Measurements from ENCODE around the gene TBC1D22A.

Gene TBC1D22A

GRCh38 chr22:46907241-46908215 is 145.1 kb downstream of the TBC1D22A start:
- no peak for DNase-seq (ENCODE audit: low read depth in 2 of 2)

- no peak for DNase-seq (ENCODE audit: low read depth in 2 of 2)
Measured at GRCh38 chr22:46908641-46909107, 146.2 kb downstream of the TBC1D22A start.

- DNase-seq (ENCODE audit: low read depth in 2 of 2), result no peak
Measured at GRCh38 chr22:46909237-46910030, 147.0 kb downstream of the TBC1D22A start.

GRCh38 chr22:46910624-46911023 is 148.2 kb downstream of the TBC1D22A start:
- DNase-seq (ENCODE audit: low read depth in 2 of 2), result no peak

- no peak for DNase-seq (ENCODE audit: low read depth in 2 of 2)
Measured at GRCh38 chr22:46911346-46911745, 148.9 kb downstream of the TBC1D22A start.

DNA sequence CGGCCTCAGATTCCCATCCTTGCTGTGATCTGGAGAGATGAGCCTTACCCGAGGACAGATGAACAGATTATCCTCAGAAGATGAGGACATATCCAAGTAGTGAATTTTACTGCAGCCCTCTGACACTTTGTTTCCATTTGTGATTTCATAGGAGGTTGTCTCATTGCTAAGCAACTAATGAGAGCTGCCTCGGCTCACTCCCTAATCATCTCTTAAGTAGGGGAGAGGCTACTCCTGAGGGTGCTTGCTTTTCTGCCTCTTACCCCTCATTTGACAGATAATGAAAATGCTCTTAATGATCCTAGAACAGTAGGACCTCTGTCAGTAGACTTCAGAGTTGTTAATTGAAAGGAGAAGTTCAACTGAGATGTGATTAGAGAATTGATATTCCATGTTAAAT is 150.9 kb downstream of the TBC1D22A start:
- no peak for DNase-seq (ENCODE audit: low read depth in 2 of 2)

GRCh38 chr22:46914481-46914880 is 152.0 kb downstream of the TBC1D22A start:
- DNase-seq (ENCODE audit: low read depth in 2 of 2), result no peak

DNA sequence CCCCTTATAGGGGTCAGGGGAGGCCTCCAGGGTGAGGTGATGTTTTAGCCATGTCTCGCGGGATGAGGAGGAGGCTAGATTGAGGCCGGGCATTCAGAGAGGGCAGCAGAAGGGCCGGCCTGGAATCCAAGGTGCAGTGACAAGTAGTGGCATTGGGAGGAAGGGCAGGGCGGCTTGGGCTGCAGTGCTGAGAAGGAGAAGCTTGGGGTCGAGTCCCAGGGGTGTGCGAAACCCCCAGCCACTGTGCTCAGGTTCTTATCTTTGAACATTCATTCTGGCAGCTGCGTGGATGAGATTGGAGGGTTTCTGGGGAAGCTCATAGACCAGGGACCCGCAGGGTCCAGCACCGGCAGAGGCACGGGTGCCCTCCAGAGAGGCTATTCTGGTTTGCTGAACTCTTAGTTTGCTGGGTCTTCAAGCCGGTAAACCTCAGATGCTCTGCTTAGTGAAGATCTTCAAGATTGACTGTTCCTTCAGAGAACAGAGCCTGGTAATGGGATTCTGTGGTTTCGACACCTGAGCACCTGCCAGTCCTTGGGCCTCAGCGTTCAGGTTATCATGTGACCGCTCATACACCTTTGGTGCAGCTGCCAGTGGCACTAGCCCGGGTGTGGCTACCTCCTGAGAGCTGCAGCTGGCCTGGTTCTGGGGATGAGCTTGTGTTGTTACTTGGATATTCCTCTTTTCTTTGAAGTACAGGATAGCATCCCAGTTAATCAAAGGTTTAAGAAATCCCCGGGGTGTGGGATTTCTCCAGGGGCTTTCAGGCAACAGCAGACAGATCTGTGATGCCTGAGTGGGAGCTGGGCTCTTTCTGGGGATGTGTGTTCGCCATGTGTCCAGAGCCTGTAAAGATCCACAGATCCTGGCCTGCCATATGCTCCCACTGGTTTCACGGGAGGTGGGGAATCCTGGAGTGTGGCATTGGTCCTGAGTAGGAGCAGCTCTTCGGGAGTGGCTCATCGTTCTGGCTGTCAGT is 152.8 kb downstream of the TBC1D22A start:
- DNase-seq (ENCODE audit: low read depth in 2 of 2), result no peak

GRCh38 chr22:46915950-46916730 is 153.7 kb downstream of the TBC1D22A start:
- no peak for DNase-seq (ENCODE audit: low read depth in 2 of 2)

DNA sequence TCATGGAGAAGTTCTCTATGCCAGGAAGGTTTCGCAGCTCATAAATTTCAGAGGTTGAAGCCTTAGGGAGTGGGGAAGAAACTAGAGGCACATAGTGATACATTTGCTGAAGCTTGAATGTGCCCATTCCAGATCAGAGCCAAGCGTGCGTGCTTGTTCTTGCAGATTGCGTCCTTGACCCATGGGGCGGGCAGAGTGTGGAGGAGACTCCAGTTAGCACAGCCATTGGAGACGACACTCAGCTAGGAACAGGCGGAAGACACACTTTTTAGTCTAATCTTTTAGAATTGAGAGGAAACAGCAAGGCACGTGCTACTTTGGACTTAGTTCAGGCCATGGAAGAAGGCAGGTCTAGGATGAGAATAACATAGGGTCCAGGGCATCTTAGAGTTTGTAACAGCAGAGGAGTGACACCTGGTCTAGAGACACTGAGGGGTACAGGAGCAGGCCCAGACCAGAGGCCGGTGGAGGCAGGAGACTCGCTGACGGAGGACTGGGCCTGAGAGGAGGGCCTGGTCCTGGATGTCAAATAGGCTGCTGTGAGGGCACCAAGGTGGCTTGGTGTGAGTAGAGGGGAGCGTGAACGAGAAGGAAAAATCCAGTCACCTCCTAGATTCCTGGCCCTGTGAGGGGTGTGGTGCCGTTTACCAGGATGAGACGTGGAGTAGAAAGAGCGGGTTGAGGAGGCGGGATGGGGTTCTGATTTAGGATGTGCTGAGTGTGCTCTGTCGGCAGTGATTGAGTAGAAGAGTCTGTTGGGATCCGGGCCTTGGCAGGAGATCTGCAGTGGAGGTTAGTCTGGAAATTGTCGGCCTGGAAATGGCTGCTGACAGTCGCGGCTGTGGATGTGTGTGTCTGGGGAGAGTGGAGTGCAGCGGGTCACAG is 154.7 kb downstream of the TBC1D22A start:
- no peak for DNase-seq (ENCODE audit: low read depth in 2 of 2)

GRCh38 chr22:46917771-46918101 is 155.3 kb downstream of the TBC1D22A start:
- DNase-seq (ENCODE audit: low read depth in 2 of 2), result no peak

DNA sequence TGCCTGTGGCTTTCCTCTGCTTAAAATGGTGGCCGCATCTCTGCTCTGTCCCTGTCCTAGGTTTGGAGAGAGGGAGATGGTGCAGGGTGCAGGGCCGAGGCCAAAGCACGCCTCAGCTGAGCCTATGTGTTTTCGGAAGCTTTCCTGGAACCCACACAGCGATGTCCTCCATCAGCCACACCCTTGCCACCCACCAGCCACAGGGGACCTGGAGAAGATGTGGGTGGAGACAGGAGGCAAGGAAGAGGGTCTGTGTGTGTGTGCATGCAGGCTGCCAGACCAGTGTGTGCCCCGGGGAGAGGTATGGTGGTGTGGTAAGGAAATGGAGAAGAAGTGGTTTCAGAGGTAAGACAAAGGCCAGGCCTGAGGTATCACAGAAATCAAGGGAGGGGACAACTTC is 155.7 kb downstream of the TBC1D22A start:
- DNase-seq (ENCODE audit: low read depth in 2 of 2), result no peak

DNA sequence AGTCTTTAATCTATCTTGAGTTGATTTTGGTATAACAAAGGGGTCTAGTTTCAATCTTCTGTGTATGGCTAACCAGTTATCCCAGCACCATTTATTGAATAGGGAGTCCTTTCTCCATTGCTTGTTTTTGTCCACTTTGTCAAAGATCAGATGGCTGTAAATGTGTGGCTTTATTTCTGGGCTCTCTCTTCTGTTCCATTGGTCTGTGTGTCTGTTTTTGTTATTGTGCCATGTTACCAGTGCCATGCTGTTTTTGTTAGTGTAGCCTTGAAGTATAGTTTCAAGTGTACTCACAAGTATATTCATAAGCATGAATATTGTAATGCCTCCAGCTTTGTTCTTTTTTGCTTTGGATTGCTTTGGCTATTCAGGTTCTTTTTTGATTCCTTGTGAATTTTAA is 159.6 kb downstream of the TBC1D22A start:
- no peak for DNase-seq (ENCODE audit: low read depth in 2 of 2)

DNA sequence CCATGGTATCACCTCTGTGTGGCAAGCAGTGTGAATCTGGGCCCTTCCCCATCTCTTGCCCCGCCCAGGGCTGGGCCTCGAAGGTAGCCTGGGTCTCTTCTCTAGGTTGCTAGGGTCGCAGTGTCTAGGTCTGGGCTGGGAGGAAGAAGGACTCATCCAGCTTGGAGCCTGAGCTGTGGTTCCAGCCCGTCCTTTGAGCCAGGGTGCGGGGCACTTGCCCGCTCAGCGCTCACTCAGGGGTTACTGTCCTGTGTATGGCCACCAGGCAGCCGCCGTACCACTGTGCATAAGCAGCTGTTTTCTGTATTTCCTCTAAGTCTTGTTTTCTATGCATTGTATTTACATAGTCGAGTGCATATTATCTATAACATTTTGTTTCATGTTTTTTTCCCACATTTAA is 160.9 kb downstream of the TBC1D22A start:
- no peak for DNase-seq (ENCODE audit: low read depth in 2 of 2)

GRCh38 chr22:46925818-46926217 is 163.4 kb downstream of the TBC1D22A start:
- DNase-seq (ENCODE audit: low read depth in 2 of 2), result no peak

GRCh38 chr22:46929046-46929709 is 166.7 kb downstream of the TBC1D22A start:
- DNase-seq (ENCODE audit: low read depth in 2 of 2), result no peak

GRCh38 chr22:46929710-46930204 is 167.3 kb downstream of the TBC1D22A start:
- no peak for DNase-seq (ENCODE audit: low read depth in 2 of 2)

DNA sequence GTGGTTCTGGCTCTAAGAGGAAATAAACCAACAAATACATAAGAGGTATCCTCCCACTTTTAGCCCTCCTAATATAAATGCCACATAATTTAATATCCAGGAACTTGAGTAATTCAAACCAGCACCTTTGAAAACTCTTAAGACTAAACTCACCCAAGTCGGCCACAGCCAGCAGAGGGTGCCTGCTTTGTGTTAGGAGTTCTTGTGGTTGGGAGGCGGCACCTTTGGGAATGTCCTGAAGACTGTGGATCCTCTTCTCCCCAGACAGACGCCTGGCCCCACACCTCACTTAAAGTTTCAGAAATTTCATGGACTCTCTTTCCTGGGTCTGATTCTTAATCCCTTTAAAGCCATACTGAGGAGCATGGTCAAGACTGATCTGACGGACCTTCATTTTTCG is 169.0 kb downstream of the TBC1D22A start:
- no peak for DNase-seq (ENCODE audit: low read depth in 2 of 2)

DNA sequence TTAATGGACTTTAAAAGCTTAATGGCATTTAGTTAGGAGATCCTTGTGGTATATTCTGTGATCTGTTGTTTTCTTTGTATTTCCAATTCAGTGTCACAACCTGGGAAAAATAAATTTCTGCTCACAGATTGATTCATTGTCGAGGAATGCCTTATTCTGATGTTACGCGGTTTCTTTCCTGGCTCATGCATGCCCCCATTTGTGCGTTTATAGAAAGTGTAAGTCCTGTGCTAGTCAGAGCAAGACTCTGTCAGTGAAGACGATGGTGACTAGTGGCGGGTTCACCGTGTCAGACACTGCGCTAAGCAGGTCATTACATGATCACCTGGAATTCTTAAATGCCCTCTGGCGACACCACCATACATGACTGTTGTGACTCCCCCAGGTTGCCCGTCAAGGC is 169.4 kb downstream of the TBC1D22A start:
- DNase-seq (ENCODE audit: low read depth in 2 of 2), result no peak

Measured in stimulated activated CD4-positive, alpha-beta T cell treated with anti-CD3 and anti-CD28 coated beads, Interleukin-15, amount 100 ng/mL, for 48 hours (primary cell).